HG02938 (cell line): ENCODE measurements around the gene ADAMTSL1.

Experiments
- ATAC-seq: cut with Tn5 transposase; IDR thresholded peaks from one replicate; pipeline ENCODE4 v1.9.1; 2021; ENCODE audit warnings: mild to moderate bottlenecking, moderate library complexity; ENCODE audit not compliant: unreplicated experiment

Gene ADAMTSL1

DNA sequence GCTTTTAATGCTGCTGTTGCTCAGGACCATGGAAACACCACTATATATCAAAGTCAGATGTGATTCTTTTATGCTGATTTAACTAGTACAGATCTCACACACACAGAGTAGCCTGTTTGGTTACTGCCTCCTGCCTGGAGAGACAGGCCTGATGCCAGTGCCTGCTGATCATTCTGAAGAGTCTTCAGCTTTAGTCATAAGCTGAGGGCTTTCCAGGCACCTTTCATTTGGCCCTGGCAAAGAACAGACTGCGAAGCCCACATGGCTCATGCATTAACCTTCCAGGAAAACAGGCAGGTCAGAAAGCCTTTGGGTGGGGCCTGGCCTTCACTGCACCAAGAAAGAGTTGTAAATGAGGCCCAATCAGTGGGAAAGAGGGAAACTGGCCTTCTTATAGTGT is 414.3 kb downstream of the ADAMTSL1 start:
- no peak for ATAC-seq

- ATAC-seq, result no peak
Observed at GRCh38 chr9:18889550-18889949, 415.6 kb downstream of the ADAMTSL1 start.

- ATAC-seq, result peak; percentile 80
Observed at GRCh38 chr9:18890372-18890771, 416.4 kb downstream of the ADAMTSL1 start.

DNA sequence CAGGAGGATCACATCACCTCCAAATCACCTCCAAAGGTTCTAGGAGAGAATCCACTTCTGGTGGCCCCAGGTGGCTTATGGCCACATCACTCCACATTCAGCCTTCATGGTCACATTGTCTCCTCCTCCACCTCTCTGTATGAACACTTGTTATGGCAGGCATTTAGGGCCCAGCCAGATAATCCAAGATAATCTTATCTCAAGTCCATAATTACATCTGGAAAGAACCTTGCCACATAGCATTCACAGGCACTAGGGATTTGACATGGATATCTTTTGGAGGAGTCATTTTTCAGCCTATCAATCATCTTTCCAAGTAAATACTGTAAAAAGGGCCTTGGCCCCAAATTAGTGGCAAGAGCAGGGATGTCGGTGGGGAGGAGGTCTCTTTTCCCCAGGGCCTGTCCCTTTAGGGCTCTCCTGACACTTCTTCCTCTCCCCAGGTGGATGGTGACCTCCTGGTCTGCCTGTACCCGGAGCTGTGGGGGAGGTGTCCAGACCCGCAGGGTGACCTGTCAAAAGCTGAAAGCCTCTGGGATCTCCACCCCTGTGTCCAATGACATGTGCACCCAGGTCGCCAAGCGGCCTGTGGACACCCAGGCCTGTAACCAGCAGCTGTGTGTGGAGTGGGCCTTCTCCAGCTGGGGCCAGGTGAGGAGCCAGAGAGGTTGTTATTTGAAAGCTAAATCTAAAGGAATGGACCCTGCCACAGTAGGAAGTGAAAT is 418.2 kb downstream of the ADAMTSL1 start:
- no peak for ATAC-seq

- ATAC-seq, result no peak
Observed at GRCh38 chr9:18893046-18893445, 419.1 kb downstream of the ADAMTSL1 start.

DNA sequence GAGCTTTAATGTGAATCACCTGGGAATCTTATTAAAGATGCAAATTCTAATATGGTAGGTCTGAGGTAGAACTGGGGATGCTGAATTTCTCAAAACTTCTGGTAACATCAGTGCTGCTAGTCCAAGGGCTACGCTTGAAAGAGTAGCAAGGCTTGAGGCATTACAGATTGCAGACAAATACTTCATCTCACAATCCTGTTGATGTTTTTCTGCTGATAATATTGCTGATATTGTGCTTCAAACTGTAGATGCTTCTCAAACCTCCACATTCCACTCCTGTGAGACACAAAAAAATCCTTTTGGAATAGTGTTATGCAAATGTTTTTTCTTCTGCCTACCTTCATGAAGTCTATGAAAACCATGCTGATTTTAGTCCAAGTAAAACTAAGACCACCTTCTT is 419.5 kb downstream of the ADAMTSL1 start:
- ATAC-seq, result no peak

- ATAC-seq, result no peak
Observed at GRCh38 chr9:18896004-18896403, 422.1 kb downstream of the ADAMTSL1 start.

GRCh38 chr9:18896531-18897179 is 422.7 kb downstream of the ADAMTSL1 start:
- ATAC-seq, result no peak

DNA sequence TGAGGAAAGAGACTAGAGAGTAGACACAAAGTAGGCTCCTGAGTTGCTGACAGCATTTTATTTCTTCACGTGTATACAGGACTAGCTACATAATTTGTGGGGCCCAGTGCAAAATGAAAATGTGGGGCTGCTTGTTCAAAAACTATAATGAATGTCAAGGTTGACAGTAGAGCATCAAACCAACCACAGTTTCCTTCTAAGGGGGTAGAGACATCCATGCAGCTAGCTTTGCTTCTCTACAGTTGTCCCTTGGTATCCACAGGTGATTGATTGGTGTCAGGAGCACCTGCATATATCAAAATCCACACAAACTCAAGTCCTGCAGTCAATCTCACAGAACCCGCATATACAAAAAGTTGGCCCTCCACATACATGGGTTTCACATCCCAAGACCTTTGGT is 429.5 kb downstream of the ADAMTSL1 start:
- ATAC-seq, result no peak

DNA sequence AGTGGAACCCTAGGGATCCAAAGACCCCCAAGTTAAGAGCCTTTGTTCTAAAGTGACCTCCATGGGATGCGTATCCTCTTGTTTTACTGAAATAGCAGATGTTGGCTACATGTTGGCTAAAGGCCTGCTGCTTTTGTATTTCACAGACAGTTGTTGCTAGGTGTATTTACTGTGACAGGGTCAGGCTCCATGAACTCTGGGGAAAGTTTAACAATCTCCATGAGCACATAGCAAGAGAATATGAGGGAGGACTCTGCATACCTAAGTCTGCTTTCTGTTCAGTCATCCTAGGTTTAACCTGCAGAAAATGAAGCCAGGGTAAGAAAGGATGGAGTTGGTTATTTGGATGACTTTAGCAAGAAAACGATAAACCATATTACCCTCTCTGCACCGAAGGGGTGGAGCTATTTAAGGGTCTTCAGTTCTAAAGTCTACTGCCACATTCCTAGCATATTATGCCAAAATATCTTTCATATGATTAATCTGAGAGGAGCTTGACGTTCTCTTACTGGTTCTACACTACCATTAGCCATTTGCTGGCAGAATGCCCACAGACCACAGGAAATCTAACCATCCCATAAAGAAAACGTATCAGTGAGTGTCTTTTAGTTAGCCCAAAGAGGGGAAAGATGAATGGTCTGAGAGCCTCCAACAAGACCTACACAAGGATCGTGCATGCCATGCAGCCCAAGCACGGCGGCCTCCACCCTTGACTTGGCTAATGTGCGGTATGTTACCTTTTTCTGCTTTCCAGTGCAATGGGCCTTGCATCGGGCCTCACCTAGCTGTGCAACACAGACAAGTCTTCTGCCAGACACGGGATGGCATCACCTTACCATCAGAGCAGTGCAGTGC is 431.3 kb downstream of the ADAMTSL1 start:
- no peak for ATAC-seq

DNA sequence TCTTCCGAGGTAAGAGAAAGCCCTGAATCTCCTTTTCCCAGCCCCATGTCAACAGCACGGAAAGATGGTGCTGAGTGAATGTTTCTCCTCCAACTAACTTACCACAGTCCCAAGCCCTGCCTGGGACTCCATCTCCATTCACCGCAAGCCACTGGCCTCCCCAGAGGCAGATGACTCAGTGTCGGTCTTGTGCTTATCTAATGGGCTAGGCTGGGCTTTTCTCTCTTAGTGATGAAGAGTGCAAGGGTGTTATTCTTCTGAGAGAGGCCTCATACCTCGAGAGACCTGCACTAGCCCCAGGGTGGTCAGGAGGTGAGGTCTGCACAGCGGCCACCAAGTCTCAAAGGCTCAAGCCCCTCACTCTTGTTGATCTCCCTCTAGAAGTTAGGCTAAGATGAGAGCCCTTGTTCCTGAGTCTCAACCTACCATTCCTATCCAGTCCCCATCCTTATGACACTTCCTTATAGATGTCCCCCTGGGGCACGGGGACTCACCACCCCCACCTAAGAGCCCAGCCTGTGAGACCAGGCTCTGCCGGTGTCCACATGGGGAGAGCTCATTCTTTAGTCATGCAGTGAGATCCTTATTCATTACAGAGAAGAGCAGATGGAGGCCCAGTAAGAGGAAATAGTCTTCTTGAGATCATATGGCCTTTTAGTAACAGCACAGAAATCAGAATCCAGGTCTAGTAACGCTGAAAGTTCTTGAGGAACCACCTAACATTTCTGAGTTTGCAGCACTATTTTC is 432.1 kb downstream of the ADAMTSL1 start:
- no peak for ATAC-seq

GRCh38 chr9:18906656-18907395 is 432.9 kb downstream of the ADAMTSL1 start:
- ATAC-seq, result no peak

DNA sequence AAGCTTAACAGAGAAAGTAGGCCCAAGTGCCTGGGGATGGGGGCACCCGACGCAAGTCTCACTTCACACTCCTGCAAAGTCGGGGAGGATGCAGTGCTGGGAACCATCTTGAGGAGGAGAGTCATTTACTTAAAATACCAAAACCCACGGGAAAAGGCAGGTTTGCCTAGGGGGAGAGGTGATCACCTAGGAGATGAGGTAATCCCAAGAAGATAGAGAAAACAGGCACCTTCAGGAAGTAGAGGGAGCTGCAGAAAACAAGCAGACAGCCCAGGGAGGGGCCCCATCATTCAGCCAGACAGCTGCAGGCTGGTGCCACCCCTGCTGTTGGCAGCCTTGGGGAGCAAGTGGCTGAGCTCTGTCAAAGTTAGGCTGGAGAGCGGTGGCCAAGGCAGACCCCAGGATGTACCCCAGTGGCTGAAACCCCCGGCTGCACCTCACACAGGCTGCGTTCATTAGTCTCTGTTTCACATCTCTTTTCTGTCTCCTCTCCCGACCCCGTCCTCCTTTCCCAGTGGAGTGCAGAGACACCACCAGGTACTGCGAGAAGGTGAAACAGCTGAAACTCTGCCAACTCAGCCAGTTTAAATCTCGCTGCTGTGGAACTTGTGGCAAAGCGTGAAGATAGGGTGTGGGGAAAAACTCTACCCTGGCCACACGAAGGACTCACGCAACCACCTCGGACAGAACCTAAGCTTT is 434.1 kb downstream of the ADAMTSL1 start:
- no peak for ATAC-seq

GRCh38 chr9:18909140-18910018 is 435.4 kb downstream of the ADAMTSL1 start:
- ATAC-seq, result no peak

DNA sequence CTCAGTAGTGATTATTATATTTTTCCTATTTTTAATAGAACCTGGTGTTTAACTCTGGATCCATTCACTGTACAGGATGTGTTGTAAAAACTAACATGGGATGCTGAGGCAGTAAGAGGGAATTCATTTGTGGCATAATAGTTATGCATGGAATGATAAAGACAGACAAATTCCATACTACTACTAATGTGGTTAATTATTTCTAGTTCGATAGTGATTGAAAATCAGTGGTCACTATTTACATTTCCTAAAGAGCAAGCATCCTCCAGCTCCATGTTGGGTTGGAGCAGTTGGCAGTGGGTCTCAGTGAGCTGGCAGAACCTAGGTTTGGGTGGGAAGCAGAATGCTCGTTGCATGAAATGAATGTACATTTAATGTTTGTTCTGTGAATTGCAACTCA is 436.5 kb downstream of the ADAMTSL1 start:
- no peak for ATAC-seq

- ATAC-seq, result no peak
Observed at GRCh38 chr9:18910916-18911315, 437.0 kb downstream of the ADAMTSL1 start.

DNA sequence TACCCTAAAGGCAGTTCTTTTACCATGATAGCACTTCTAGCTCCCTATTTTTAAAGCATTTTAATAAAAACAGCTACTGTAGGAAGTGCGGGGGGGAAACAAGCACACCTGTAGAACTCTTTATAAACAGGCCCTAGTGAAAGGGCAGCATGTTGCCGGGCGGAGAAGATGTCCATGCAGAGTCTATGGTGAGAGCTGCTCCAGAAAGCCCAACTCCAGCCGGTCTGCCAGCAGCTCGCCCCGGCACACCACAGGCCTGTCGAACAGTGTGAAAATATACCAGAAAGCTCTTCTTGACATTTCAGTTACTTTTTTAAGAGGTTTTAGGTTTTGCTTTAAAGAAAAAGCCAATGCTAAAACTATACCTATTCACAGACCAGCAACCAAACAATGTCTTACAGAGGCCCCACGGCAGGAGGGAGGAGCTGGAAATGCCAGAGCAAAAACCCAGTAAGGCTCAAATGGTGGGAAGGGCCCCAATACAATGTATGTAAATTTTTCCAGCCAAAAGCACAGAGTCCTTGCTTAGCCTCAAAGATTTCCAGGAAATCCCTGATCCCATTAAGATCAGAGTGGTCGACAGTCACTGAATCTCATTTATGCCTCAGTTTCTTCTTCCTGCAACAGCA is 437.9 kb downstream of the ADAMTSL1 start:
- no peak for ATAC-seq
